Measurements from ENCODE around the gene DNAJB12.
A peak's percentile ranks its signal among the peaks of the same experiment; 100 is the strongest.

The DNAJB12 gene

GRCh38 chr10:72331575-72332422 is 22.9 kb downstream of the DNAJB12 start:
- no peaks in the 10 kb centered on the region for H3K9me2 ChIP-seq (replicated peaks; ENCODE audit: insufficient read depth, low read length)
- no peaks in the 10 kb centered on the region for H3K9me3 ChIP-seq (ENCODE audit: insufficient read depth, low read length)
- peak overlapping the region; percentile 83 for H3K9ac ChIP-seq (ENCODE audit: low read length)
- peak overlapping the region; percentile 90 for H3K4me2 ChIP-seq (ENCODE audit: low read depth, low read length, poor library complexity, severe bottlenecking)
- H3K79me2 ChIP-seq (ENCODE audit: insufficient read depth, low read length), result no peaks in the 10 kb centered on the region
- H4K20me1 ChIP-seq (ENCODE audit: low read depth, low read length), result no peaks in the 10 kb centered on the region
- H2AFZ ChIP-seq (ENCODE audit: low read depth, low read length, severe bottlenecking), result no peak overlapping the region
- H3K27ac ChIP-seq (ENCODE audit: low read depth, low read length), result peak overlapping the region; percentile 92
- H3K27me3 ChIP-seq (ENCODE audit: low read length), result no peaks in the 10 kb centered on the region
- H3K36me3 ChIP-seq (ENCODE audit: low read length), result no peaks in the 10 kb centered on the region
- peaks cover 42% of the 10 kb centered on the region for H3F3A ChIP-seq (ENCODE audit: insufficient read depth)
- peak overlapping the region; percentile 52 for H3K4me3 ChIP-seq (ENCODE audit: insufficient read depth, low read length, poor library complexity, severe bottlenecking)
- no peak for TF ChIP-seq EZH2phosphoT487 (conservative IDR thresholded peaks at IDR 0.05; ENCODE audit: low read length)
- TF ChIP-seq CTCF (IDR thresholded peaks at IDR 0.05; ENCODE audit: insufficient read depth, low read length, poor library complexity, severe bottlenecking), result no peak

- H3K27me3 ChIP-seq (ENCODE audit: low read length), result no peaks in the 10 kb centered on the region
Observed at GRCh38 chr10:72330069-72330426, 24.7 kb downstream of the DNAJB12 start.

GRCh38 chr10:72329290-72330068 is 25.2 kb downstream of the DNAJB12 start:
- H3K9ac ChIP-seq (ENCODE audit: low read length), result peak overlapping the region; percentile 26
- no peaks in the 10 kb centered on the region for H3K9me2 ChIP-seq (replicated peaks; ENCODE audit: insufficient read depth, low read length)
- peaks cover 30% of the 10 kb centered on the region for H3F3A ChIP-seq (ENCODE audit: insufficient read depth)
- TF ChIP-seq CTCF (IDR thresholded peaks at IDR 0.05; ENCODE audit: insufficient read depth, low read length, poor library complexity, severe bottlenecking), result no peak
- no peak for TF ChIP-seq EZH2phosphoT487 (conservative IDR thresholded peaks at IDR 0.05; ENCODE audit: low read length)
- H3K79me2 ChIP-seq (ENCODE audit: insufficient read depth, low read length), result no peaks in the 10 kb centered on the region
- no peak overlapping the region for H3K4me3 ChIP-seq (ENCODE audit: insufficient read depth, low read length, poor library complexity, severe bottlenecking)
- H4K20me1 ChIP-seq (ENCODE audit: low read depth, low read length), result no peaks in the 10 kb centered on the region
- H3K36me3 ChIP-seq (ENCODE audit: low read length), result no peaks in the 10 kb centered on the region
- H2AFZ ChIP-seq (ENCODE audit: low read depth, low read length, severe bottlenecking), result no peak overlapping the region
- H3K9me3 ChIP-seq (ENCODE audit: insufficient read depth, low read length), result no peaks in the 10 kb centered on the region
- H3K27ac ChIP-seq (ENCODE audit: low read depth, low read length), result peak overlapping the region; percentile 66
- peak overlapping the region; percentile 39 for H3K4me2 ChIP-seq (ENCODE audit: low read depth, low read length, poor library complexity, severe bottlenecking)
- no peaks in the 10 kb centered on the region for H3K27me3 ChIP-seq (ENCODE audit: low read length)

More at GRCh38 chr10:72330069-72330426, 24.7 kb downstream of the DNAJB12 start:
- H3K9me2 ChIP-seq (replicated peaks; ENCODE audit: insufficient read depth, low read length), result no peaks in the 10 kb centered on the region
- no peak for TF ChIP-seq CTCF (IDR thresholded peaks at IDR 0.05; ENCODE audit: insufficient read depth, low read length, poor library complexity, severe bottlenecking)
- no peaks in the 10 kb centered on the region for H3K36me3 ChIP-seq (ENCODE audit: low read length)
- H3K4me2 ChIP-seq (ENCODE audit: low read depth, low read length, poor library complexity, severe bottlenecking), result peak overlapping the region; percentile 39
- peak overlapping the region; percentile 66 for H3K27ac ChIP-seq (ENCODE audit: low read depth, low read length)
- H3K4me3 ChIP-seq (ENCODE audit: insufficient read depth, low read length, poor library complexity, severe bottlenecking), result no peak overlapping the region
- no peaks in the 10 kb centered on the region for H3K9me3 ChIP-seq (ENCODE audit: insufficient read depth, low read length)
- H3K9ac ChIP-seq (ENCODE audit: low read length), result peak overlapping the region; percentile 26
- H3F3A ChIP-seq (ENCODE audit: insufficient read depth), result peaks cover 33% of the 10 kb centered on the region
- H4K20me1 ChIP-seq (ENCODE audit: low read depth, low read length), result no peaks in the 10 kb centered on the region
- no peaks in the 10 kb centered on the region for H3K79me2 ChIP-seq (ENCODE audit: insufficient read depth, low read length)
- no peak overlapping the region for H2AFZ ChIP-seq (ENCODE audit: low read depth, low read length, severe bottlenecking)
